Neuron (in vitro differentiated cells): Measurements from ENCODE around the gene VWDE.

Experiments
- H2AFZ ChIP-seq: one replicate; pipeline ENCODE4 v1.6.1; 2013; ENCODE audit warnings: low read depth, mild to moderate bottlenecking, inconsistent platforms, low read length, moderate library complexity
- H3K27me3 ChIP-seq: one replicate; pipeline ENCODE4 v1.6.1; 2013; ENCODE audit warnings: low read length; ENCODE audit not compliant: insufficient read depth
- H3K36me3 ChIP-seq: one replicate; pipeline ENCODE4 v1.6.1; 2013; ENCODE audit warnings: low read length; ENCODE audit not compliant: insufficient read depth
- H3K4me1 ChIP-seq: one replicate; pipeline ENCODE4 v1.6.1; 2013; ENCODE audit warnings: low read length; ENCODE audit not compliant: insufficient read depth
- H3K4me3 ChIP-seq: 2 replicates; pipeline ENCODE4 v1.5.1; 2013; ENCODE audit warnings: mild to moderate bottlenecking, low read length, moderate library complexity
- H3K9me3 ChIP-seq: one replicate; pipeline ENCODE4 v1.6.1; 2013; ENCODE audit warnings: low read length

VWDE gene

GRCh38 chr7:12315049-12315448 is 88.6 kb downstream of the VWDE start:
- no peak overlapping the region for H2AFZ ChIP-seq
- H3K4me3 ChIP-seq, result no peak overlapping the region
- no peaks in the 10 kb centered on the region for H3K9me3 ChIP-seq
- H3K4me1 ChIP-seq, result peaks cover 10% of the 10 kb centered on the region
- H3K27me3 ChIP-seq, result no peaks in the 10 kb centered on the region
- H3K36me3 ChIP-seq, result no peaks in the 10 kb centered on the region

- Histone ChIP-seq H3K27me3 (no peaks in the 10 kb centered on the region), H3K9me3 (no peaks in the 10 kb centered on the region), H3K36me3 (no peaks in the 10 kb centered on the region), H3K4me1 (peaks cover 10% of the 10 kb centered on the region), H2AFZ (no peak overlapping the region), H3K4me3 (no peak overlapping the region)
Measured at GRCh38 chr7:12314199-12314598, 89.5 kb downstream of the VWDE start.

- Histone ChIP-seq H3K9me3 (no peaks in the 10 kb centered on the region), H3K4me3 (no peak overlapping the region), H2AFZ (no peak overlapping the region), H3K4me1 (no peaks in the 10 kb centered on the region), H3K36me3 (no peaks in the 10 kb centered on the region), H3K27me3 (no peaks in the 10 kb centered on the region)
Measured at GRCh38 chr7:12305502-12305901, 98.2 kb downstream of the VWDE start.

- no peak overlapping the region for H2AFZ ChIP-seq
- H3K4me1 ChIP-seq, result no peaks in the 10 kb centered on the region
- H3K36me3 ChIP-seq, result no peaks in the 10 kb centered on the region
- no peaks in the 10 kb centered on the region for H3K27me3 ChIP-seq
- no peaks in the 10 kb centered on the region for H3K9me3 ChIP-seq
- H3K4me3 ChIP-seq, result no peak overlapping the region
Measured at GRCh38 chr7:12303495-12303894, 100.2 kb downstream of the VWDE start.

GRCh38 chr7:12303062-12303461 is 100.6 kb downstream of the VWDE start:
- Histone ChIP-seq H2AFZ (no peak overlapping the region), H3K36me3 (no peaks in the 10 kb centered on the region), H3K9me3 (no peaks in the 10 kb centered on the region), H3K4me3 (no peak overlapping the region), H3K27me3 (no peaks in the 10 kb centered on the region), H3K4me1 (no peaks in the 10 kb centered on the region)

- Histone ChIP-seq H3K36me3 (no peaks in the 10 kb centered on the region), H3K4me3 (no peak overlapping the region), H3K9me3 (no peaks in the 10 kb centered on the region), H3K4me1 (no peaks in the 10 kb centered on the region), H2AFZ (no peak overlapping the region), H3K27me3 (no peaks in the 10 kb centered on the region)
Measured at GRCh38 chr7:12300415-12300814, 103.2 kb downstream of the VWDE start.

GRCh38 chr7:12299367-12299766 is 104.3 kb downstream of the VWDE start:
- Histone ChIP-seq H3K9me3 (no peaks in the 10 kb centered on the region), H3K27me3 (no peaks in the 10 kb centered on the region), H2AFZ (no peak overlapping the region), H3K36me3 (no peaks in the 10 kb centered on the region), H3K4me3 (no peak overlapping the region), H3K4me1 (no peaks in the 10 kb centered on the region)

GRCh38 chr7:12297283-12298108 is 106.2 kb downstream of the VWDE start:
- H3K4me3 ChIP-seq, result no peak overlapping the region
- H3K9me3 ChIP-seq, result no peaks in the 10 kb centered on the region
- no peaks in the 10 kb centered on the region for H3K36me3 ChIP-seq
- no peak overlapping the region for H2AFZ ChIP-seq
- no peaks in the 10 kb centered on the region for H3K4me1 ChIP-seq
- H3K27me3 ChIP-seq, result no peaks in the 10 kb centered on the region

GRCh38 chr7:12296051-12296570 is 107.6 kb downstream of the VWDE start:
- Histone ChIP-seq H3K4me3 (no peak overlapping the region), H3K27me3 (no peaks in the 10 kb centered on the region), H3K9me3 (peaks cover 3% of the 10 kb centered on the region), H3K36me3 (no peaks in the 10 kb centered on the region), H2AFZ (no peak overlapping the region), H3K4me1 (no peaks in the 10 kb centered on the region)

- no peaks in the 10 kb centered on the region for H3K27me3 ChIP-seq
- H3K4me3 ChIP-seq, result no peak overlapping the region
- H2AFZ ChIP-seq, result no peak overlapping the region
- no peaks in the 10 kb centered on the region for H3K4me1 ChIP-seq
- H3K36me3 ChIP-seq, result no peaks in the 10 kb centered on the region
- peaks cover 3% of the 10 kb centered on the region for H3K9me3 ChIP-seq
Measured at GRCh38 chr7:12294701-12295100, 109.0 kb downstream of the VWDE start.

- H3K27me3 ChIP-seq, result no peaks in the 10 kb centered on the region
- no peak overlapping the region for H2AFZ ChIP-seq
- no peaks in the 10 kb centered on the region for H3K4me1 ChIP-seq
- H3K4me3 ChIP-seq, result no peak overlapping the region
- peaks cover 3% of the 10 kb centered on the region for H3K9me3 ChIP-seq
- H3K36me3 ChIP-seq, result no peaks in the 10 kb centered on the region
Measured at GRCh38 chr7:12291870-12292269, 111.8 kb downstream of the VWDE start.

GRCh38 chr7:12290761-12291160 is 112.9 kb downstream of the VWDE start:
- Histone ChIP-seq H3K9me3 (peaks cover 3% of the 10 kb centered on the region), H3K4me1 (no peaks in the 10 kb centered on the region), H3K36me3 (no peaks in the 10 kb centered on the region), H3K27me3 (no peaks in the 10 kb centered on the region), H2AFZ (no peak overlapping the region), H3K4me3 (no peak overlapping the region)

- H2AFZ ChIP-seq, result no peak overlapping the region
- no peaks in the 10 kb centered on the region for H3K4me1 ChIP-seq
- H3K9me3 ChIP-seq, result peaks cover 3% of the 10 kb centered on the region
- H3K4me3 ChIP-seq, result no peak overlapping the region
- no peaks in the 10 kb centered on the region for H3K27me3 ChIP-seq
- H3K36me3 ChIP-seq, result no peaks in the 10 kb centered on the region
Measured at GRCh38 chr7:12289996-12290395, 113.7 kb downstream of the VWDE start.

GRCh38 chr7:12287901-12288300 is 115.8 kb downstream of the VWDE start:
- H3K9me3 ChIP-seq, result peaks cover 3% of the 10 kb centered on the region
- H2AFZ ChIP-seq, result no peak overlapping the region
- H3K36me3 ChIP-seq, result no peaks in the 10 kb centered on the region
- H3K4me3 ChIP-seq, result no peak overlapping the region
- no peaks in the 10 kb centered on the region for H3K4me1 ChIP-seq
- H3K27me3 ChIP-seq, result no peaks in the 10 kb centered on the region
